HFF-Myc (cell line): Measurements from ENCODE around the gene HAO2.

ENCODE experiments used
- DNase-seq: peaks from one replicate; pipeline ENCODE4 v3.0.0-alpha.2; 2011; ENCODE audit warnings: low read depth; ENCODE audit errors: extremely low read depth
- H3K4me3 ChIP-seq: replicated peaks from 2 replicates; pipeline ENCODE4 v1.5.1; 2011; ENCODE audit warnings: low read depth, mild to moderate bottlenecking, control low read depth, low read length
- CTCF ChIP-seq: IDR thresholded peaks from 2 replicates; pipeline ENCODE4 v1.5.1; 2012; ENCODE audit warnings: mild to moderate bottlenecking, low read depth, low read length, control low read depth; ENCODE audit errors: missing control alignments

HAO2 gene

DNA sequence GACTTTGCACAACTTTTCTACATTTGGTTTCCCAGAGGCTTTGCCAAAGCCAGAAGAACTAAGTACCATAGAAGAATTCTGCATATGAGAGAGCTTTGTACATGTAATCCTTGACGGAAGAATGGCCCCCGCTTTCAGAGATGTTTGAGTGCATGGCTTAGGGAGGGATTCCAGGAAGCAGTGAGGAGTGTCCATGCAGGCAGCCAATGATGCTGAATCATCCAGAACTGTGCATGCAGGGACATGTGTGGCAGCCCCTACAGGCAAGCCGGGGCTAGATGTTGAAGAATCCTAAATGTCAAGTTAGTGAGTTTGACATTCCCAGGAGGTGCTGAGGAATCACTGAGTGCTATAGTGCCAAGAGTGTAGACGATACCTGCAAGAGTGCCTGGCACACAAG, 9.9 kb upstream of the HAO2 start:
- H3K4me3 ChIP-seq, result no peak overlapping the region
- DNase-seq, result no peak
- no peak for TF ChIP-seq CTCF

- no peak for DNase-seq
- no peak for TF ChIP-seq CTCF
These were observed 8.9 kb upstream of the HAO2 start for GRCh38 chr1:119359730-119360129.

DNA sequence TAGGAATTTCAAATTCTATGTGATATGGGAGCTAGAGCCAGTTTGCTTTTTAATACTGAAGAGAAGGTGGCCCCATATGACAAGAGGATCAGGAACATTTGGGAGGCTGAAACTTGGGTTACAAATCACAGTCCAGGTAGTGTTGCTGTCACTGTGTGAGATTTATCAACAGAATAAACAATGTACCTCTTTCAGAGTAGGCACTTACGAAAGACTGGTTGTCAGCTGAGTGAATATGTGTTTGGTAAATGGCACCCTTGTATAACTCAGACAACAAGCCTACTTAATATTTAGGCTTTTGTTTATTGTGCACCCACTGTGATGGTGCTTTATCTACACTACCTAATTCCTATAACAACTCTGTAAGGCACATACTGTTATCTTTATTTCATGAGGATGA, 7.4 kb upstream of the HAO2 start:
- no peak for TF ChIP-seq CTCF
- DNase-seq, result no peak

More at GRCh38 chr1:119359730-119360129, 8.9 kb upstream of the HAO2 start:
- no peak overlapping the region for H3K4me3 ChIP-seq

GRCh38 chr1:119361620-119362344, 6.8 kb upstream of the HAO2 start:
- no peak overlapping the region for H3K4me3 ChIP-seq
- no peak for DNase-seq
- no peak for TF ChIP-seq CTCF

More for the DNA sequence above, 7.4 kb upstream of the HAO2 start:
- no peak overlapping the region for H3K4me3 ChIP-seq

DNA sequence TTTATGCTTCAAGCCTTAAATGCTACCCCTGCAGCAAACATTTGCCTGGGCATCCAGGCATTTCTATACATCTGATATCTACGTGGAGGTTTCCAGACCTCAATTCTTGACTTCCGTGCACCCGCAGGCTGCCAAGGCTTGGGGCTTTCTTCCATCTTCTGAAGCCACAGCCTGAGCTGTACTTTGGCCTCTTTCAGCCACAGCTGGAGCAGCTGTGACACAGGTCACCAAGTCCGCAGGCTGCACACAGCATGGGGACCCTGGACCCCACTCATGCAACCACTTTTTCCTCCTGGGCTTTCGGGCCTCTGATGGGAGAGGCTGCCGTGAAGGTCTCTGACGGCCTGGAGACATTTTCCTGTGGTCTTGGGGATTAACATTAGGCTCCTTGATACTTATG, 5.4 kb upstream of the HAO2 start:
- DNase-seq, result no peak
- no peak for TF ChIP-seq CTCF

GRCh38 chr1:119364640-119365039, 3.9 kb upstream of the HAO2 start:
- no peak for TF ChIP-seq CTCF
- H3K4me3 ChIP-seq, result no peak overlapping the region
- DNase-seq, result no peak

More for the DNA sequence above, 5.4 kb upstream of the HAO2 start:
- H3K4me3 ChIP-seq, result no peak overlapping the region

DNA sequence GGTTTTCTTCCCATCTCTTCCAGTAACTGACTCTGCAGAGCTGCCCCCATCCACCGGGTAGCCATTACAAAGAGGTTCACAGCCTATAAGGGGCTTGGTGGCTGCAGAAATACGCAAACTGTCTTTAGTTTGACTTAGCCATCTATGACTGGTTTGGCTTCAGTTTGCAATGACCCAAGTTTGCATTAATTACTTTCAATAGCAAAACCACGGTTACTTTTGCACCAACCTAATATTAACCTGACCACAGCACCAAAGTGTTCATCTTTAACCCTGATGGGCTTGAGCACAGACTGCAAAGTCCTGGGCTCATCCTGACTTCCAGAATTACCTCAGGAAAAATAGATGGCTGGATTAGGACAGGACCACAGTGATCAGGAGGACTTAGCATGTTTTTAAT, 2.2 kb upstream of the HAO2 start:
- DNase-seq, result no peak
- H3K4me3 ChIP-seq, result no peak overlapping the region
- no peak for TF ChIP-seq CTCF
